HG03108 (cell line): ENCODE results near the gene ALDH3A1.

ENCODE experiments used
- ATAC-seq: cut with Tn5 transposase; IDR thresholded peaks from one replicate; pipeline ENCODE4 v1.9.1; 2021; ENCODE audit warnings: moderate library complexity; ENCODE audit not compliant: unreplicated experiment

ALDH3A1 gene

GRCh38 chr17:19705771-19706770, 42.0 kb downstream of the ALDH3A1 start:
- ATAC-seq = no peak

GRCh38 chr17:19705201-19705600, 42.9 kb downstream of the ALDH3A1 start:
- ATAC-seq = no peak

- ATAC-seq = no peak
Observed at GRCh38 chr17:19703828-19704613, 44.1 kb downstream of the ALDH3A1 start.

- ATAC-seq = no peak
Observed at GRCh38 chr17:19703106-19703827, 44.8 kb downstream of the ALDH3A1 start.

- ATAC-seq = no peak
Observed at GRCh38 chr17:19702217-19702641, 45.9 kb downstream of the ALDH3A1 start.
